ENCODE data around the gene PDXDC1. TPM values are rescaled to one million over a fixed set of nuclear protein-coding genes. Genes with fewer than 3 reads are reported as not detected.
A peak's percentile ranks its signal among the peaks of the same experiment; 100 is the strongest.

PDXDC1 gene
- total RNA-seq, 1 donor from 2014 or later = 58.5 TPM

DNA sequence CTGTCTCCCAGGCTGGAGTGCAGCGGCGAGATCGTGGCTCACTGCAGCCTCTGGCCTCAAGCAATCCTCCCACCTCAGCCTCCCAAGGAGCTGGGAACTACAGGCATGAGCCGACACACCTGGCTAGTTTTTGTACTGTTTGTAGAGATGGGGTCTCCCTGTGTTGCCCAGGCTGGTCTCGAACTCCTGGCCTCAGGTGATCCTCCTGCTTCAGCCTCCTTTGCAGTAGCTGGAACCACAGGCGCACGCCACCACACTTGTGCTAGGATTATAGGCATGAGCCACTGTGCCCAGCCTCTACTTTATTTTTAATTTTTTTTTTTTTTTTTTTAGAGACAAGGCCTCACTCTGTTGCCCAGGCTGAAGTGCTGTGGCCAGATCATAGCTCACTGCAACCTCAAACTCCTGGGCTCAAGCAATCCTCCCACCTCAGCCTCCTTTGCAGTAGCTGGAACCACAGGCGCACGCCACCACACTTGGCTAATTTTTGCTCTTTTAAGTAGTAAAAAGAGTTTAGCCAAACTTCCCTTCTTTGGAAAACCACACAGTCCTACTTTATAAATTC is 76.6 kb downstream of the PDXDC1 start:
- no peaks in the 10 kb centered on the region for H3K9me3 ChIP-seq
- no peak overlapping the region for H3K27ac ChIP-seq
- H3K4me1 ChIP-seq = peaks cover 3% of the 10 kb centered on the region in 2 donors
- H3K36me3 ChIP-seq = peaks cover 7 to 12% of the 10 kb centered on the region in 2 donors
- intact Hi-C loops (cut with DNase I) = no loop called here
- TF ChIP-seq, protein P1, sequence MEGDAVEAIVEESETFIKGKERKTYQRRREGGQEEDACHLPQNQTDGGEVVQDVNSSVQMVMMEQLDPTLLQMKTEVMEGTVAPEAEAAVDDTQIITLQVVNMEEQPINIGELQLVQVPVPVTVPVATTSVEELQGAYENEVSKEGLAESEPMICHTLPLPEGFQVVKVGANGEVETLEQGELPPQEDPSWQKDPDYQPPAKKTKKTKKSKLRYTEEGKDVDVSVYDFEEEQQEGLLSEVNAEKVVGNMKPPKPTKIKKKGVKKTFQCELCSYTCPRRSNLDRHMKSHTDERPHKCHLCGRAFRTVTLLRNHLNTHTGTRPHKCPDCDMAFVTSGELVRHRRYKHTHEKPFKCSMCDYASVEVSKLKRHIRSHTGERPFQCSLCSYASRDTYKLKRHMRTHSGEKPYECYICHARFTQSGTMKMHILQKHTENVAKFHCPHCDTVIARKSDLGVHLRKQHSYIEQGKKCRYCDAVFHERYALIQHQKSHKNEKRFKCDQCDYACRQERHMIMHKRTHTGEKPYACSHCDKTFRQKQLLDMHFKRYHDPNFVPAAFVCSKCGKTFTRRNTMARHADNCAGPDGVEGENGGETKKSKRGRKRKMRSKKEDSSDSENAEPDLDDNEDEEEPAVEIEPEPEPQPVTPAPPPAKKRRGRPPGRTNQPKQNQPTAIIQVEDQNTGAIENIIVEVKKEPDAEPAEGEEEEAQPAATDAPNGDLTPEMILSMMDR (IDR thresholded peaks at IDR 0.05) = no peak
- no peaks in the 10 kb centered on the region for H3K27me3 ChIP-seq
- no peak for DNase-seq (ENCODE audit: low spot score in 2 of 2)
- H3K4me3 ChIP-seq = no peak overlapping the region

DNA sequence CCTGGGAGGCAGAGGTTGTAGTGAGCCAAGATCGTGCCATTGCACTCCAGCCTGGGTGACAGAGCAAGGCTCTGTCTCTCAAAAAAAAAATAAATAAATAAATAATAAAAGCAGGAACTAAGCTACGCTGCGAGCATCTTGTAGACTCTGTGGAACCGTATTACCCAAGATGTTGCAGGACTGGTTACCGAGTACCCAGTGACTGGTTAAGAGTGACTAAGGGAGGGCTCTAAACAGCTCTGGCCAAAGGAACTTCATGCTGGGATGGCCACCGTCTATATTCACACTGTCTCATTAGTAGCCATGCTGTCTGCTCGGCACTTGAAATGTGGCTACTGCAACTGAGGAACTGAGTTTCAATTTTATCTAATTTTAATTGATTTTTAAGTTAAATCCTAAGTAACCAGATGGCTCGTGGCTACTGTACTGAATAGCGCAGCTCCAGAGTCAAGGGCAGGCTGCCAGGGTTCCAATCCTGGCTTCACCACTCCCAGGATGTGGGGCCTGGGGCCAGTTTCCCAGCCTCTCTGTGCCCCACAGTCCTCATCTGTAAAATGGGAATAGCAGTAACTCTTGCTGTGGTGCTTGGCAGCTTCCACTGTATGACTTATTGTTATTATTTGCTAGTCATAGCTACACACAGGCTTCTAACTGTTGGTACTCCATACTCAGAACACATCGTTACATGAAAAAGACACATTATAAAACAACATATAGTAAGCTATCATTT is 78.1 kb downstream of the PDXDC1 start:
- DNase-seq (ENCODE audit: low spot score in 2 of 2) = no peak
- no peaks in the 10 kb centered on the region for H3K36me3 ChIP-seq
- H3K27me3 ChIP-seq = no peaks in the 10 kb centered on the region
- intact Hi-C loops (cut with DNase I) = no loop called here
- no peak overlapping the region for H3K4me3 ChIP-seq
- H3K27ac ChIP-seq = no peak overlapping the region
- no peaks in the 10 kb centered on the region for H3K9me3 ChIP-seq
- TF ChIP-seq, protein P1 (IDR thresholded peaks at IDR 0.05) = no peak
- peaks cover 3 to 4% of the 10 kb centered on the region in 2 donors for H3K4me1 ChIP-seq

DNA sequence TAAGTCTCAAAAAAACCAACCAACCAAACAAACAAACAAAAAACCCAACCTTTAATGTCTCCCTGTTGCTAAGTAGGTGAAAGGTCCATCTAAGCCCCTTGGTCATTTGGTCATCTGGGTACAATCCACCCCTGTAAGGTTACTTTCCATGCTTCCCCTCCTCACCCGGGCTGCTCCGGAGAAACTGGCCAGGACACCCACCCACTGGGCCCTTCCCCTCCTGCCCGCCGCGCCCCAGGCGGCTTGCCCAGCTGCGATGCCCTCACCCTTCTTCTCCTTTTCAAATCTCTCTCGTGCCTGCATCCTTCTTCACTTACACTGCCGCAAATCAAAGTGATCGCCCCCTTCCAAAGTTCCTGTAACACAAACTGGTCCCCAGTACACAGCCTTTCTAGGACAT is 79.1 kb downstream of the PDXDC1 start:
- Histone ChIP-seq H3K4me1 (peaks cover 3 to 4% of the 10 kb centered on the region in 2 donors), H3K4me3 (no peak overlapping the region), H3K9me3 (no peaks in the 10 kb centered on the region), H3K27ac (no peak overlapping the region), H3K36me3 (peaks cover 0 to 6% of the 10 kb centered on the region in 2 donors), H3K27me3 (no peaks in the 10 kb centered on the region)
- intact Hi-C loops (cut with DNase I) = no loop called here
- TF ChIP-seq, protein P1 (IDR thresholded peaks at IDR 0.05) = no peak
- no peak for DNase-seq (ENCODE audit: low spot score in 2 of 2)

DNA sequence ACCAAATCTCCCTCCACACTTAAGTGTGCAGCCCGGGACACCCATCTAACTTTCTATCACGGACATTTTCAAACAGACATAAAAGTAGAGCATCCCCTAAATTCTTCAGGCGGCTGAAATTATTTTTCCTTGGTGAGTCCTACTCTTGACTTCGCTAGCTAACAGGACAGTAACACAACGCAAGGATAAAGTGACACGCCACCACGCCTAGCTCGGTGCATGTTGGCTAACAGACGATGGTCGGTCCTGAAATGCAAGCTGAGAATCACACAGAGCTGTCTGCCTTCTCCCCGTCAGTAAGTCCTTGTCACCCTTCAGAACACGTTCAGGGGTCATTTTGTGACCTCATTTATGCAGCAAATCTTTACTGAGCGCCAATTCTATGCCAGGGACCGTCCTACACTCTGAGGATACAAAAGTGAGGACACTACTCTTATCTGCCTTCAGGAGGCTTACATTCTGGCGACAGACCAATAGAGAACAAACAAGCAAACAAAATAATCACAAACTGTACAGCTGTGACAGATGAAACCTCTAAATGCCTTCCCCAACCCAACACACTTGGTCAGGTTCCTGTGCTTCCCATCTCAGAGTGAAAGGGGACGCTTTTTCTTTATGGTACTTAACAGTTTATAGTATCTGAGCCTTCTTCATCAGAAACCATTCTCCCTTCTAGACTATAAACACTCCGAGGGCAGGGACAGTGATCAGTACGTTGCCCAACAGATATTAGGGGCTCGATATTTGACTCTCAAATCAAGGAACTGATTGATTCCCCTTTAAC is 79.7 kb downstream of the PDXDC1 start:
- DNase-seq (ENCODE audit: low spot score in 2 of 2) = no peak
- peak overlapping the region; percentile 83 to 99 for H3K4me3 ChIP-seq
- H3K36me3 ChIP-seq = peaks cover 0 to 12% of the 10 kb centered on the region in 2 donors
- H3K4me1 ChIP-seq = peaks cover 3 to 4% of the 10 kb centered on the region in 2 donors
- no peaks in the 10 kb centered on the region for H3K9me3 ChIP-seq
- intact Hi-C loops (cut with DNase I) = no loop called here
- H3K27ac ChIP-seq = peak overlapping the region; percentile 58 to 88
- H3K27me3 ChIP-seq = no peaks in the 10 kb centered on the region
- TF ChIP-seq, protein P1 (IDR thresholded peaks at IDR 0.05) = no peak

DNA sequence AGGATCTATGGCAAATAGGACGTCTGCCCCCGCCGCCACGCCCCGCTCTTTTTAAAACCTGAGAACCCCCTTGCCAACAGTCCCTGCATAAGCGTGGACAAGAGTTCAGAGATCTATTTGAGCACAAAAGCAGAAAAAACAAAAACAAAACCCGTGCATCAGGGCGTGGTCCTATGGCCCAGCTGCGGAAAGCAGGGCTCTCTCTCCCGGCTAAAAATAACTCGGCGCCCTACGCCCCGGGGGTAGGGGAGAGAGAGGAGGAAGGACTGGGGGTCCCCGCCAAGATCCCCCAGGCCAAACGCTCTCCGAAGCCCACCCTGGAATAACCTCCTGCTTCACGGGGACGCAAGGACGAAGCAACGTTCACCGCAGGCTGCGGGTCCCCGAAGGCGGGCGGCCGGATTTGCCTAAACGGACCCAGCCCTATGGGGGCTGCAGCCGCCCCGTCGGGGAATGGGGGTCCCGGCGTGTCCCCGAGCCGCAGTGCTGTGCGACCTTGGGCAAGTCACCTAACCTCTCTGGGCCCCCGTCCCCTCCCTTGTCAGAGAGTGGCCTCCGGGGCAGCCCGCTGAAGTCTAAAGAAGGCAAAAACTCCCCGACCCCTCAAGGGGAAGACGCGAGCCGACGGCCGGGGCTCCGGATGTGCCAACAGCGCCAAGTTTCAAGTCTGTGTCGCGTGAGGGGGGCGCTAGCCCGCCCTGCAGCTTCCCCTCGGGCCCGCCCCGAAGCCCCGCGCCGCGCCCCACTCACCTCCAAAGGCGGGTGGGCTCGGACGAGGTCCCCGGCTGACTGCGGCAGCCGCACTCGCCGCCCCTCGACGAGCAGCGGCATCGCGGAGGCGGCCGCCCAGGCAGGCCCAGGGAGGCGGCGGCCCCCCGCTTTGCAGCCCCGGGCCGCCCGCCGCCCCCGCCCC is 80.6 kb downstream of the PDXDC1 start:
- TF ChIP-seq, protein P1 (IDR thresholded peaks at IDR 0.05) = peak in 1 of 3 experiments; percentile 20
- no peaks in the 10 kb centered on the region for H3K27me3 ChIP-seq
- peak overlapping the region; percentile 58 to 88 for H3K27ac ChIP-seq
- H3K36me3 ChIP-seq = peaks cover 0 to 15% of the 10 kb centered on the region in 2 donors
- intact Hi-C loops (cut with DNase I) = no loop called here
- no peaks in the 10 kb centered on the region for H3K9me3 ChIP-seq
- peaks cover 3 to 4% of the 10 kb centered on the region in 2 donors for H3K4me1 ChIP-seq
- H3K4me3 ChIP-seq = peak overlapping the region; percentile 83 to 99
- DNase-seq (ENCODE audit: low spot score in 2 of 2) = no peak
